Liver (tissue), 9 donors: ENCODE results near the gene ITPKB. TPM values are rescaled to one million over a fixed set of nuclear protein-coding genes. Genes with fewer than 3 reads are reported as not detected.

ENCODE experiments used
- DNase-seq: peaks from one replicate; pipeline ENCODE4 v3.0.0-alpha.2; 2017; ENCODE audit warnings: low spot score
- H3K27ac ChIP-seq, 2 donors: one replicate each; pipeline ENCODE4 v1.7.0; 2013; ENCODE audit warnings: inconsistent platforms in 2 of 2, low read length in 2 of 2, control low read depth in 1 of 2, low read depth in 1 of 2, mild to moderate bottlenecking in 1 of 2
- H3K27me3 ChIP-seq, 4 donors: one replicate each; pipeline versions ENCODE4 v1.6.1 to v1.7.0; 2013; ENCODE audit warnings: low read length in 3 of 4, inconsistent platforms in 1 of 4, mild to moderate bottlenecking in 1 of 4, moderate library complexity in 1 of 4; ENCODE audit not compliant: control insufficient read depth in 4 of 4, insufficient read depth in 4 of 4
- H3K36me3 ChIP-seq, 4 donors: one replicate each; pipeline versions ENCODE4 v1.6.1 to v1.7.0; 2013; ENCODE audit warnings: low read length in 3 of 4, mild to moderate bottlenecking in 3 of 4, low read depth in 1 of 4, moderate library complexity in 1 of 4; ENCODE audit not compliant: control insufficient read depth in 4 of 4, insufficient read depth in 3 of 4
- H3K4me1 ChIP-seq, 4 donors: one replicate each; pipeline versions ENCODE4 v1.6.1 to v1.7.0; 2013; ENCODE audit warnings: low read length in 3 of 4, mild to moderate bottlenecking in 3 of 4, moderate library complexity in 1 of 4; ENCODE audit not compliant: control insufficient read depth in 4 of 4, insufficient read depth in 4 of 4
- H3K4me3 ChIP-seq, 3 donors: one replicate each; pipeline versions ENCODE4 v1.6.1 to v1.7.0; 2013; ENCODE audit warnings: low read length in 3 of 3, control low read depth in 1 of 3, low read depth in 1 of 3, mild to moderate bottlenecking in 1 of 3
- H3K9ac ChIP-seq, 2 donors: one replicate each; pipeline ENCODE4 v1.7.0; 2013; ENCODE audit warnings: low read length in 2 of 2, mild to moderate bottlenecking in 2 of 2, moderate library complexity in 2 of 2, control low read depth in 1 of 2, low read depth in 1 of 2
- H3K9me3 ChIP-seq, 4 donors: one replicate each; pipeline versions ENCODE4 v1.6.1 to v1.7.0; 2013; ENCODE audit warnings: low read length in 3 of 4; ENCODE audit not compliant: control insufficient read depth in 4 of 4
- ATF3 ChIP-seq: IDR thresholded peaks from 2 replicates; pipeline ENCODE4 v1.6.1; 2016; ENCODE audit warnings: antibody characterized with exemption
- CTCF ChIP-seq: fragments of 150-350 bp; IDR thresholded peaks from 2 replicates; pipeline ENCODE4 v1.5.1; 2017; ENCODE audit warnings: improper control_type of control experiment, low read depth, low read length; ENCODE audit not compliant: missing input control
- EGR1 ChIP-seq, 2 donors: IDR thresholded peaks; 2 replicates each; pipeline ENCODE4 v1.6.1; 2016 to 2018; ENCODE audit warnings: antibody characterized with exemption in 2 of 2, low read depth in 2 of 2
- FOXA1 ChIP-seq: IDR thresholded peaks from 2 replicates; pipeline ENCODE4 v1.6.1; 2016; ENCODE audit warnings: antibody characterized with exemption
- FOXA2 ChIP-seq: IDR thresholded peaks from 2 replicates; pipeline ENCODE4 v1.6.1; 2016; ENCODE audit warnings: antibody characterized with exemption
- GABPA ChIP-seq, 2 donors: IDR thresholded peaks in 1 of 2; conservative IDR thresholded peaks in 1 of 2; 2 replicates each; pipeline ENCODE4 v1.6.1; 2016; ENCODE audit warnings: antibody characterized with exemption in 2 of 2, mild to moderate bottlenecking in 1 of 2, moderate library complexity in 1 of 2
- HNF4A ChIP-seq, 2 donors: conservative IDR thresholded peaks; 2 replicates each; pipeline ENCODE4 v1.6.1; 2016; ENCODE audit warnings: antibody characterized with exemption in 2 of 2, mild to moderate bottlenecking in 2 of 2
- HNF4G ChIP-seq: IDR thresholded peaks from 2 replicates; pipeline ENCODE4 v1.6.1; 2016; ENCODE audit warnings: antibody characterized with exemption
- JUND ChIP-seq, 2 donors: IDR thresholded peaks; 2 replicates each; pipeline ENCODE4 v1.6.1; 2016; ENCODE audit warnings: antibody characterized with exemption in 2 of 2
- MAX ChIP-seq: IDR thresholded peaks from 2 replicates; pipeline ENCODE4 v1.6.1; 2016; ENCODE audit warnings: antibody characterized with exemption
- NR2F2 ChIP-seq: IDR thresholded peaks from 2 replicates; pipeline ENCODE4 v1.6.1; 2016; ENCODE audit warnings: antibody characterized with exemption
- RAD21 ChIP-seq, 2 donors: IDR thresholded peaks; 2 replicates each; pipeline ENCODE4 v1.6.1; 2016; ENCODE audit warnings: antibody characterized with exemption in 2 of 2, mild to moderate bottlenecking in 2 of 2
- REST ChIP-seq: IDR thresholded peaks from 2 replicates; pipeline ENCODE4 v1.6.1; 2016; ENCODE audit warnings: antibody characterized with exemption, mild to moderate bottlenecking
- RXRA ChIP-seq, 2 donors: IDR thresholded peaks; 2 replicates each; pipeline ENCODE4 v1.6.1; 2017 to 2018; ENCODE audit warnings: antibody characterized with exemption in 2 of 2, mild to moderate bottlenecking in 1 of 2
- SP1 ChIP-seq: IDR thresholded peaks from 2 replicates; pipeline ENCODE4 v1.6.1; 2018; ENCODE audit warnings: antibody characterized with exemption, mild to moderate bottlenecking
- TAF1 ChIP-seq: conservative IDR thresholded peaks from 2 replicates; pipeline ENCODE4 v1.6.1; 2016; ENCODE audit warnings: antibody characterized with exemption, mild to moderate bottlenecking
- YY1 ChIP-seq: IDR thresholded peaks from 2 replicates; pipeline ENCODE4 v1.6.1; 2016; ENCODE audit warnings: antibody characterized with exemption, mild to moderate bottlenecking
- ZBTB33 ChIP-seq: IDR thresholded peaks from 2 replicates; pipeline ENCODE4 v1.6.1; 2016; ENCODE audit warnings: antibody characterized with exemption
- WGBS: extraction: QIAGEN DNeasy Blood & Tissue Kit; methylation state at CpG from one replicate; pipeline ENCODE4 v1.1.7; 2013; 5-methylcytosine and 5-hydroxymethylcytosine counted together
- polyA plus RNA-seq, 2 donors: library from polyadenylated mRNA; stranded (reverse) in 1 of 2; unstranded in 1 of 2; fragments of 200-250 nt in 1 of 2; fragments of >200 nt in 1 of 2; fragmentation: Nextera tagmentation in 1 of 2; extraction: Ambion mirVana in 1 of 2; gene quantifications; one replicate each; pipeline versions ENCODE4 v1.2.1 to v1.2.3, GENCODE V29; 2013 to 2015
- total RNA-seq, 2 donors: library from RNA; depleted of rRNA; stranded (reverse); fragments of >200 nt; gene quantifications; one replicate each; pipeline ENCODE4 v1.2.3, GENCODE V29; 2014
- donor health status: healthy.
- donor health status: healthy.
- donor health status: healthy.
- donor health status: healthy.
- donor health status: healthy.

The ITPKB gene
- total and polyA plus RNA-seq, 4 donors, result 0.61 to 5.8 (median 3.7) TPM

DNA sequence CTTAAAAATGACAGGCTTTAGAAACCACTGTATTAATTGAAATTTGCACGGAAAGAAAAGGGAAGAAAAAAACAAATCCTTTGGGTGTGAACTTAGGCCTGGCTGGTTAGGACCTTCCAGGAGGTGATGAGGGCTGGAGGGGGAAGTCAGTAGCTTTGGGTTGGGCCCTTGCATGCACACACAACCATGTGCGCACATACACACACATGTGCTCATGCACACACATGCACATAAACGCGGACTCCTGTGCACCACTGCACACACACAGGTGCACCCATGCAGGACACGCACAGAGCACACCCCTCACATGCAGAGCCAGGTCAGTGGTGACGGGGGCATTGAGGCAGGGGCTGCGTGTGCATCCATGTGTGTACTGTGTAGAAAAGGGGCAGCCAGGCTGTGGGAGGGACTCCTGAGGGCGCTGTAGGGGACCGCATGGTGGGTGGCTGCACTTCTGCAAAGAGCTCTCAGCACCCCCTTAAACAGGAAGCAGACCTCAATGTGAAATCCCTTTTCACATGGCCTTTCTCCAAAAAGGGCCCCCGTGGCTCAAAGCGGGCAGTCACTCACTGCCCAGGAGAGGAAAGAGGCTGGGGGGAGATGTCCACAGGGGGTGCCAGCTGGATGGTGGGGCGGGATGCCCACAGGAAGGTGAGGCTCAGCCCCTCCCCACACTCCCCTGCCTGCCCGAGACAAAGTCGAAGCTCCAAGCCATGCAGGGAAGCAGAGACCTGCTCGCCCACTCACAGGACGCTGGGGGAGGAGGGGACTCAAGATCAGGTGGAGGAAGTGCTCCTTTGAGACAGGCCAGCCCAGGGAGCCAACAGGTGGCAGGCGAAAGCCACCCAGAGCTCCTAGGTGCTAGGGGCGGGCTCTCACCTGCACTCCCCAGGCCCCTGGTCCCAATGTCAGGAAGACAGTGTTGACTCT, 95.2 kb downstream of the ITPKB start:
- WGBS, result 80% methylated on average over 18 of the region's 18 CpGs
- no peak for DNase-seq
- Histone ChIP-seq H3K4me3 (no peak overlapping the region), H3K27ac (no peak overlapping the region), H3K4me1 (peaks cover 0 to 3% (median 0%) of the 10 kb centered on the region in 4 donors), H3K36me3 (peaks cover 0 to 3% (median 0%) of the 10 kb centered on the region in 4 donors), H3K9ac (no peak overlapping the region), H3K9me3 (no peaks in the 10 kb centered on the region), H3K27me3 (no peaks in the 10 kb centered on the region)
- TF ChIP-seq HNF4A (conservative IDR thresholded peaks at IDR 0.05), result no peak

DNA sequence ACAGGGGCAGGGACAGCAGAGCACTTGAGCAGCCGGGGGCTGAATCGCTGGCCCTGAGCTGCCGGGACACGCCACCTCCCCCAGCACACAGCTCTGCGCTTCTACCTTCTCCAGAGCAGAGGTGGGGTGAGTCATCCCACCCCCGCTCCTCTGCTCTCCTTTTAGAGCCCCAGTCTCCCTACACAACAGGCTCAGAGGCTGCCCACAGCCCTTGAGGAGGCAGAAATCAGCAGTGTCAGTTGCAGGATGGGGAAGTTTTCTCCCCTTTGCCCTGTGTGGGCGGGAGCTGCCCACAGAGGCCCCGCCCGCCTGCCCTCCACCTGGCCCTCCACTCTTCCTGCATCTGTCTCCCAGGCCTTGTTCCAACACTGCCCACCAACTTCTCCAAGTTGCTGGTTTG, 95.9 kb downstream of the ITPKB start:
- H3K4me1 ChIP-seq, result peaks cover 0 to 3% (median 0%) of the 10 kb centered on the region in 4 donors
- 78% methylated on average over 9 of the region's 9 CpGs for WGBS
- TF ChIP-seq MAX (no peak), ZBTB33 (no peak), NR2F2 (no peak), ATF3 (no peak), SP1 (no peak), YY1 (no peak), TAF1 (no peak), GABPA (IDR thresholded peaks at IDR 0.05 in 1 of 2, conservative IDR thresholded peaks at IDR 0.05 in 1 of 2) (no peak), RAD21 (IDR thresholded peaks at IDR 0.05) (no peak), JUND (IDR thresholded peaks at IDR 0.05) (no peak), HNF4A (conservative IDR thresholded peaks at IDR 0.05) (no peak), FOXA2 (no peak), RXRA (IDR thresholded peaks at IDR 0.05) (no peak), HNF4G (no peak), FOXA1 (no peak), REST (no peak), EGR1 (IDR thresholded peaks at IDR 0.05; ENCODE audit: low read depth in 2 of 2) (no peak), CTCF (no peak)
- no peaks in the 10 kb centered on the region for H3K9me3 ChIP-seq
- no peak overlapping the region for H3K9ac ChIP-seq
- H3K36me3 ChIP-seq, result peaks cover 0 to 3% (median 0%) of the 10 kb centered on the region in 4 donors
- no peak overlapping the region for H3K4me3 ChIP-seq
- no peaks in the 10 kb centered on the region for H3K27me3 ChIP-seq
- DNase-seq, result no peak
- H3K27ac ChIP-seq, result no peak overlapping the region
